ENCODE results near the gene MRPL2. TPM values are rescaled to one million over a fixed set of nuclear protein-coding genes. Genes with fewer than 3 reads are reported as not detected.

MRPL2 gene
- total RNA-seq, 1 donor from 2014 or later: 47.4 TPM

GRCh38 chr6:43097502-43097901 is 38.3 kb upstream of the MRPL2 start:
- DNase-seq (ENCODE audit: low read depth) (no peak), FAIRE-seq (no peak)
- Histone ChIP-seq H3K27ac (ENCODE audit: low read depth, low read length) (peak overlapping the region; percentile 76), H3K36me3 (ENCODE audit: insufficient read depth, low read length) (no peaks in the 10 kb centered on the region), H3K4me3 (ENCODE audit: insufficient read depth, low read depth, low read length) (no peak overlapping the region), H3K79me2 (ENCODE audit: insufficient read depth, low read length) (peaks cover 90% of the 10 kb centered on the region), H3K27me3 (ENCODE audit: insufficient read depth, low read length) (no peaks in the 10 kb centered on the region), H3K9me3 (ENCODE audit: insufficient read depth, low read depth, low read length) (no peaks in the 10 kb centered on the region), H3K4me1 (ENCODE audit: insufficient read depth, low read length) (peaks cover 42% of the 10 kb centered on the region), H2AFZ (ENCODE audit: low read depth, low read length) (no peak overlapping the region), H3K9ac (ENCODE audit: low read length) (peak overlapping the region; percentile 76), H3K4me2 (ENCODE audit: low read length) (peak overlapping the region; percentile 79), H4K20me1 (ENCODE audit: insufficient read depth, low read length) (peaks cover 66% of the 10 kb centered on the region)
- peaks cover 58% of the 10 kb centered on the region for H3K4me1 Mint-ChIP-seq (ENCODE audit: low read depth, unreplicated experiment)
- no peaks in the 10 kb centered on the region for H3K9me3 Mint-ChIP-seq (ENCODE audit: unreplicated experiment)
- peaks cover 2% of the 10 kb centered on the region for H3K36me3 Mint-ChIP-seq (ENCODE audit: low read depth, unreplicated experiment)
- no peak overlapping the region for H3K4me3 Mint-ChIP-seq (ENCODE audit: unreplicated experiment)
- peak overlapping the region; percentile 69 for H3K27ac Mint-ChIP-seq (ENCODE audit: unreplicated experiment)
- no peaks in the 10 kb centered on the region for H3K27me3 Mint-ChIP-seq (ENCODE audit: low read depth, unreplicated experiment)
- TF ChIP-seq CTCF (IDR thresholded peaks at IDR 0.05; ENCODE audit: insufficient read depth, low read depth, low read length) (no peak), EZH2 (IDR thresholded peaks at IDR 0.05; ENCODE audit: insufficient read depth, low read length) (no peak)

GRCh38 chr6:43097098-43097489 is 37.9 kb upstream of the MRPL2 start:
- FAIRE-seq (no peak), DNase-seq (ENCODE audit: low read depth) (no peak)
- Histone ChIP-seq H3K79me2 (ENCODE audit: insufficient read depth, low read length) (peaks cover 90% of the 10 kb centered on the region), H3K4me2 (ENCODE audit: low read length) (peak overlapping the region; percentile 79), H2AFZ (ENCODE audit: low read depth, low read length) (no peak overlapping the region), H3K36me3 (ENCODE audit: insufficient read depth, low read length) (no peaks in the 10 kb centered on the region), H3K4me1 (ENCODE audit: insufficient read depth, low read length) (peaks cover 42% of the 10 kb centered on the region), H4K20me1 (ENCODE audit: insufficient read depth, low read length) (peaks cover 66% of the 10 kb centered on the region), H3K27me3 (ENCODE audit: insufficient read depth, low read length) (no peaks in the 10 kb centered on the region), H3K9ac (ENCODE audit: low read length) (peak overlapping the region; percentile 76), H3K4me3 (ENCODE audit: insufficient read depth, low read depth, low read length) (peak overlapping the region; percentile 34), H3K27ac (ENCODE audit: low read depth, low read length) (peak overlapping the region; percentile 76), H3K9me3 (ENCODE audit: insufficient read depth, low read depth, low read length) (no peaks in the 10 kb centered on the region)
- Mint-ChIP-seq H3K36me3 (ENCODE audit: low read depth, unreplicated experiment) (peaks cover 2% of the 10 kb centered on the region), H3K27me3 (ENCODE audit: low read depth, unreplicated experiment) (no peaks in the 10 kb centered on the region), H3K27ac (ENCODE audit: unreplicated experiment) (peak overlapping the region; percentile 56), H3K4me3 (ENCODE audit: unreplicated experiment) (peak overlapping the region; percentile 67), H3K9me3 (ENCODE audit: unreplicated experiment) (no peaks in the 10 kb centered on the region), H3K4me1 (ENCODE audit: low read depth, unreplicated experiment) (peaks cover 62% of the 10 kb centered on the region)
- TF ChIP-seq EZH2 (IDR thresholded peaks at IDR 0.05; ENCODE audit: insufficient read depth, low read length) (no peak), CTCF (IDR thresholded peaks at IDR 0.05; ENCODE audit: insufficient read depth, low read depth, low read length) (no peak)

GRCh38 chr6:43096451-43097097 is 37.3 kb upstream of the MRPL2 start:
- Histone ChIP-seq H3K79me2 (ENCODE audit: insufficient read depth, low read length) (peaks cover 90% of the 10 kb centered on the region), H3K27ac (ENCODE audit: low read depth, low read length) (peak overlapping the region; percentile 76), H3K4me3 (ENCODE audit: insufficient read depth, low read depth, low read length) (peak overlapping the region; percentile 34), H3K36me3 (ENCODE audit: insufficient read depth, low read length) (no peaks in the 10 kb centered on the region), H3K27me3 (ENCODE audit: insufficient read depth, low read length) (no peaks in the 10 kb centered on the region), H2AFZ (ENCODE audit: low read depth, low read length) (no peak overlapping the region), H3K9me3 (ENCODE audit: insufficient read depth, low read depth, low read length) (no peaks in the 10 kb centered on the region), H3K4me2 (ENCODE audit: low read length) (peak overlapping the region; percentile 79), H4K20me1 (ENCODE audit: insufficient read depth, low read length) (peaks cover 63% of the 10 kb centered on the region), H3K4me1 (ENCODE audit: insufficient read depth, low read length) (peaks cover 42% of the 10 kb centered on the region), H3K9ac (ENCODE audit: low read length) (peak overlapping the region; percentile 76)
- DNase-seq (ENCODE audit: low read depth): peak; percentile 93
- no peaks in the 10 kb centered on the region for H3K27me3 Mint-ChIP-seq (ENCODE audit: low read depth, unreplicated experiment)
- no peaks in the 10 kb centered on the region for H3K9me3 Mint-ChIP-seq (ENCODE audit: unreplicated experiment)
- peaks cover 2% of the 10 kb centered on the region for H3K36me3 Mint-ChIP-seq (ENCODE audit: low read depth, unreplicated experiment)
- H3K4me1 Mint-ChIP-seq (ENCODE audit: low read depth, unreplicated experiment): peaks cover 62% of the 10 kb centered on the region
- FAIRE-seq: no peak
- TF ChIP-seq EZH2 (IDR thresholded peaks at IDR 0.05; ENCODE audit: insufficient read depth, low read length) (no peak), CTCF (IDR thresholded peaks at IDR 0.05; ENCODE audit: insufficient read depth, low read depth, low read length) (no peak)
- peak overlapping the region; percentile 56 for H3K27ac Mint-ChIP-seq (ENCODE audit: unreplicated experiment)
- peak overlapping the region; percentile 67 for H3K4me3 Mint-ChIP-seq (ENCODE audit: unreplicated experiment)
